ENCODE data around the gene TSPAN19. TPM values are rescaled to one million over a fixed set of nuclear protein-coding genes. Genes with fewer than 3 reads are reported as not detected.

Gene TSPAN19
- total RNA-seq, 3 donors from 2014 or later, result 1.2 TPM; not detected in 2

- no peak for ATAC-seq
- TF ChIP-seq CTCF (IDR thresholded peaks at IDR 0.05), result no peak
These were observed 61.8 kb downstream of the TSPAN19 start for GRCh38 chr12:84974155-84974815.

DNA sequence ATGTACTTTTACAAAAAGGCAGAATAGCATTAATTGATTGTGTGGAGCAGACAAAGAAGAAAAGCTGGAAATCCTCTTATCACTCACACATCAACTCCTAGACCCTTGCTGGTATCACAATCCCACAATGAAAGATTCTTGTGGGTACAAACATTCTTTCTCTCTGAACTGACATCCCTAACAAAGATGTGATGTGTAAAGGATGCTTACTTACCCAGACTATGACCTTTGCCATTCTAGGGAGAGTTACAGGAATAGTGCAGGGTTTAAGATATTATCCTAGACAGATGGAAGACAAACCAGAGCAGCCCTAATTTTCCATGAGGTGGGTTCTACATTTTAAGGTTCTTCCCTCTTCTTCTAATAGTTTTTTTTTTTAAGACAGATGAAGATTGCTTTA lies 63.1 kb downstream of the TSPAN19 start:
- ATAC-seq (no peak), DNase-seq (no peak)
- intact Hi-C loops (cut with DNase I, micrococcal nuclease), result no loop called here
- Histone ChIP-seq H3K4me3 (no peak overlapping the region), H3K9me3 (no peaks in the 10 kb centered on the region), H3K36me3 (ENCODE audit: low read depth) (no peaks in the 10 kb centered on the region), H3K4me1 (ENCODE audit: low read depth) (no peaks in the 10 kb centered on the region)
- TF ChIP-seq CTCF (IDR thresholded peaks at IDR 0.05), result no peak

More at GRCh38 chr12:84974155-84974815, 61.8 kb downstream of the TSPAN19 start:
- H3K4me1 ChIP-seq (ENCODE audit: low read depth), result no peaks in the 10 kb centered on the region
- no peaks in the 10 kb centered on the region for H3K36me3 ChIP-seq (ENCODE audit: low read depth)
- intact Hi-C loops (cut with DNase I, micrococcal nuclease), result no loop called here
- DNase-seq, result no peak
- no peaks in the 10 kb centered on the region for H3K9me3 ChIP-seq
- no peak overlapping the region for H3K4me3 ChIP-seq

- intact Hi-C loops (cut with DNase I, micrococcal nuclease), result no loop called here
- DNase-seq, result no peak
- no peak for TF ChIP-seq CTCF (IDR thresholded peaks at IDR 0.05)
- Histone ChIP-seq H3K9me3 (no peaks in the 10 kb centered on the region), H3K4me1 (ENCODE audit: low read depth) (no peaks in the 10 kb centered on the region), H3K4me3 (no peak overlapping the region), H3K36me3 (ENCODE audit: low read depth) (no peaks in the 10 kb centered on the region)
- no peak for ATAC-seq
These were observed 66.9 kb downstream of the TSPAN19 start for GRCh38 chr12:84969226-84969625.

Other genes starting within 250 kb of the TSPAN19 start
- gene SLC6A15, start 123.5 kb downstream of the TSPAN19 start, total RNA-seq, result 1 to 10 TPM in 1 of 3 donors, under 1 TPM in 2; 0.17 to 3.1 (median 0.51) TPM
- under 1 TPM in 1 of 3 donors, not detected in 2; 0.35 TPM for gene LRRIQ1, start 74 bp upstream of the TSPAN19 start, total RNA-seq
- not detected for gene ALX1, start 243.9 kb upstream of the TSPAN19 start, total RNA-seq